ENCODE data around the gene F12.

- TF ChIP-seq CTCF (conservative IDR thresholded peaks at IDR 0.05; ENCODE audit: low read depth, low read length) (no peak), EZH2 (IDR thresholded peaks at IDR 0.05; ENCODE audit: borderline replicate concordance, low read depth, low read length, poor library complexity, severe bottlenecking) (no peak)
Measured at GRCh38 chr5:177445917-177446199, 36.5 kb upstream of the F12 start.

Data from A673 (cell line).